Ascending aorta (tissue), 2 donors: ENCODE results near the gene GULP1. TPM values are rescaled to one million over a fixed set of nuclear protein-coding genes. Genes with fewer than 3 reads are reported as not detected.

Experiments
- DNase-seq, 2 donors: peaks; one replicate each; pipeline ENCODE4 v3.0.0-alpha.2; 2019; ENCODE audit warnings: low spot score in 2 of 2
- H3K27ac ChIP-seq, 2 donors: fragments of 200-600 bp; sonication (generic); one replicate each; pipeline ENCODE4 v1.5.1; 2016 to 2017; ENCODE audit warnings: mild to moderate bottlenecking in 1 of 2
- H3K27me3 ChIP-seq: fragments of 200-600 bp; sonication (generic); one replicate; pipeline ENCODE4 v1.5.1; 2017
- H3K36me3 ChIP-seq, 2 donors: fragments of 200-600 bp; sonication (generic); one replicate each; pipeline ENCODE4 v1.5.1; 2016
- H3K4me1 ChIP-seq, 2 donors: fragments of 200-600 bp; sonication (generic); one replicate each; pipeline ENCODE4 v1.5.1; 2016 to 2017; ENCODE audit warnings: mild to moderate bottlenecking in 1 of 2
- H3K4me3 ChIP-seq, 2 donors: fragments of 200-600 bp; sonication (generic); one replicate each; pipeline ENCODE4 v1.5.1; 2016 to 2017; ENCODE audit warnings: mild to moderate bottlenecking in 1 of 2
- H3K9me3 ChIP-seq, 2 donors: fragments of 200-600 bp; sonication (generic); one replicate each; pipeline ENCODE4 v1.5.1; 2016
- intact Hi-C: fragments of 100-400 bp; cut with DNase I; formaldehyde crosslinking; loops from one replicate; pipeline ENCODE4 v1.15.1; 2023
- total RNA-seq: library from RNA; depleted of rRNA; stranded (reverse); fragments of >200 nt; gene quantifications from one replicate; pipeline ENCODE4 v1.1.0, GENCODE V29; 2016
- TF ChIP-seq, protein P1 (sequence below), 3 experiments: fragments of 200-600 bp in 2 of 3; fragments of 450-650 bp in 1 of 3; sonication (generic) in 2 of 3; IDR thresholded peaks; one replicate each; pipeline ENCODE4 v1.5.1; 2016 to 2019; ENCODE audit warnings: antibody characterized with exemption in 3 of 3, mild to moderate bottlenecking in 1 of 3, moderate library complexity in 1 of 3

GULP1 gene
- total RNA-seq, 1 donor from 2014 or later = 67.8 TPM

DNA sequence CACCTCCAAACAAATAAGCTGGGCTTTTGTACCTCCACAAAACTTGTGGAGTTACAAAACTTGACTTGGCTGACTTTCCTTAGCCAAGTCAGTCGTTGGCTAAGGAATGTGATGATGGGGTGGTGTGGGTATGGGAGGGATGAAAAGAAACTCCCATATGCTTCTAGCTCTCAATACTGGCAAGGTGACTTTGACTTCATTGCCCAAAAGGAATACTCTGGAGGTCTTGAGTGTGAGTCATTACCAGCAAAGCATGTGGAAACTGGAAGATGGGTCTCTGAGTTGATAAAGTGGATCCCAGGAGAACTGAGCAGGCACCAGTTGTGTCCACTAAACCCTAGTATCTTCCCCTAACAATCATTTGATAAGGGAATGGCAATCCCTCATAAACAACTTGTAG lies 226.7 kb downstream of the GULP1 start:
- Histone ChIP-seq H3K27ac (peak overlapping the region; percentile 24 to 64), H3K36me3 (no peaks in the 10 kb centered on the region), H3K27me3 (no peaks in the 10 kb centered on the region), H3K4me1 (peaks cover 0 to 16% of the 10 kb centered on the region in 2 donors), H3K4me3 (peak overlapping the region in 1 of 2 donors; percentile 23), H3K9me3 (no peaks in the 10 kb centered on the region)
- intact Hi-C loops = loop anchor here (10.0 kb wide), 2 partner anchors 554 to 1024 kb away; no protein-coding TSS in a partner anchor
- no peak for DNase-seq
- TF ChIP-seq, protein P1, sequence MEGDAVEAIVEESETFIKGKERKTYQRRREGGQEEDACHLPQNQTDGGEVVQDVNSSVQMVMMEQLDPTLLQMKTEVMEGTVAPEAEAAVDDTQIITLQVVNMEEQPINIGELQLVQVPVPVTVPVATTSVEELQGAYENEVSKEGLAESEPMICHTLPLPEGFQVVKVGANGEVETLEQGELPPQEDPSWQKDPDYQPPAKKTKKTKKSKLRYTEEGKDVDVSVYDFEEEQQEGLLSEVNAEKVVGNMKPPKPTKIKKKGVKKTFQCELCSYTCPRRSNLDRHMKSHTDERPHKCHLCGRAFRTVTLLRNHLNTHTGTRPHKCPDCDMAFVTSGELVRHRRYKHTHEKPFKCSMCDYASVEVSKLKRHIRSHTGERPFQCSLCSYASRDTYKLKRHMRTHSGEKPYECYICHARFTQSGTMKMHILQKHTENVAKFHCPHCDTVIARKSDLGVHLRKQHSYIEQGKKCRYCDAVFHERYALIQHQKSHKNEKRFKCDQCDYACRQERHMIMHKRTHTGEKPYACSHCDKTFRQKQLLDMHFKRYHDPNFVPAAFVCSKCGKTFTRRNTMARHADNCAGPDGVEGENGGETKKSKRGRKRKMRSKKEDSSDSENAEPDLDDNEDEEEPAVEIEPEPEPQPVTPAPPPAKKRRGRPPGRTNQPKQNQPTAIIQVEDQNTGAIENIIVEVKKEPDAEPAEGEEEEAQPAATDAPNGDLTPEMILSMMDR (IDR thresholded peaks at IDR 0.05) = no peak

DNA sequence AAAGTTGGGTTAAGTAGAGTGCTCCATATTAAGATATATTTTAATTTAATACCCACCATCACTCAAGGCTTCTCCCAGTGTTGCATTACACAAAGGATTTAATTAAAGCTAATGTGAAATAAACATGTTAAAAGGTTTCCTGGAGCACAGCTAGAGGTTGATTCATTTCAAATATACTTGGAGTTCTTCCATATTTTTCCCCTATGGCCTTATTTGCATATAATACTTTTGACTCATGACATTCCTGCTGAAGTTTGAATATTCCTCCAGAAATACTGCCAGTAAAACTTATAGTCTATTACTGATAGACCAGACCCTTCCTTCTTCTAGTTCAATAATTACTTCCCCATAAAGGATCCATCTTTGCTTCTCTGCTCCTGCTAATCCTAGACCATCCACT lies 227.5 kb downstream of the GULP1 start:
- intact Hi-C loops = loop anchor here (10.0 kb wide), 2 partner anchors 554 to 1024 kb away; no protein-coding TSS in a partner anchor
- no peak overlapping the region for H3K4me3 ChIP-seq
- no peaks in the 10 kb centered on the region for H3K36me3 ChIP-seq
- no peak for DNase-seq
- no peaks in the 10 kb centered on the region for H3K27me3 ChIP-seq
- peaks cover 0 to 16% of the 10 kb centered on the region in 2 donors for H3K4me1 ChIP-seq
- H3K9me3 ChIP-seq = no peaks in the 10 kb centered on the region
- no peak overlapping the region for H3K27ac ChIP-seq
- TF ChIP-seq, protein P1 (IDR thresholded peaks at IDR 0.05) = no peak

DNA sequence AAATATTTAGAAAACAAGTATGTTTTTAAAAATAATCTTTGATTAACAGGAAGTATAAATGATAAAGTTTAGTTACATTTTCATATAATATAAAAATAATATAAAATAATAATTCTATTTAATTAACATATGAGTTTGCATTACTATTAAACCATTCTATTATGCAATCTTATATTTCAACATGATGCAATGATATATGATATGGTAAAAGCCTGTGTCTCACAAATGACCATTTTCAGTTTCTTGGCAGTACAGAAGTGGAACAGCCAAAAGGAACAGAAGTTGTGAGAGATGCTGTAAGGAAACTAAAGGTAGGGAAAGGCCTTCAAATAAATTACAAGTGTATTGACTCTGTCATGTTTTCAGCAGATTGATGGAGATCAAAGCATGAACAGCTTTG lies 230.8 kb downstream of the GULP1 start:
- intact Hi-C loops = loop anchor here (5.0 to 10.0 kb wide), 2 partner anchors 552 to 890 kb away; no protein-coding TSS in a partner anchor
- Histone ChIP-seq H3K4me1 (peaks cover 0 to 25% of the 10 kb centered on the region in 2 donors), H3K27ac (no peak overlapping the region), H3K4me3 (no peak overlapping the region), H3K9me3 (no peaks in the 10 kb centered on the region), H3K36me3 (no peaks in the 10 kb centered on the region), H3K27me3 (no peaks in the 10 kb centered on the region)
- DNase-seq = no peak
- TF ChIP-seq, protein P1 (IDR thresholded peaks at IDR 0.05) = no peak

DNA sequence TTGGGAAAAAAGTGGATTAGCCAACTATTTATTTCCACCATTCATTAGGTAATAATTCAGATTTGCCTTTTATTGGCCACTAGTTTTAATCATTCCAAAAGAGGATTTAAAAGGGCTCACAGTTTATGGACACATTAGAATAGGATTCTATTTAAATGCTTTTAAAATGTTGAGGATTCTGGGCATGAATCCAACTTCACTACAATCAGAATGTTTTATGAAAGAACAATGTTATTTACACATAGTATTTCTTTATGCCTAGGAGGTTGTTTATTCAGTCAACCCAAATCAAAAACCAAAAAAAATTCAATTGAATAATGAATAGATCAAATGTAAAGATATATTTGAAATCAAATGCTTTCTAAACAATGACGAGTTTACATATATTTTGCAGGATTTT lies 232.2 kb downstream of the GULP1 start:
- peaks cover 0 to 13% of the 10 kb centered on the region in 2 donors for H3K4me1 ChIP-seq
- H3K36me3 ChIP-seq = no peaks in the 10 kb centered on the region
- no peak overlapping the region for H3K27ac ChIP-seq
- H3K27me3 ChIP-seq = no peaks in the 10 kb centered on the region
- no peak overlapping the region for H3K4me3 ChIP-seq
- no peaks in the 10 kb centered on the region for H3K9me3 ChIP-seq
- TF ChIP-seq, protein P1 (IDR thresholded peaks at IDR 0.05) = no peak
- intact Hi-C loops = loop anchor here (2.0 to 10.0 kb wide), 3 partner anchors 461 to 888 kb away; no protein-coding TSS in a partner anchor
- DNase-seq = no peak

DNA sequence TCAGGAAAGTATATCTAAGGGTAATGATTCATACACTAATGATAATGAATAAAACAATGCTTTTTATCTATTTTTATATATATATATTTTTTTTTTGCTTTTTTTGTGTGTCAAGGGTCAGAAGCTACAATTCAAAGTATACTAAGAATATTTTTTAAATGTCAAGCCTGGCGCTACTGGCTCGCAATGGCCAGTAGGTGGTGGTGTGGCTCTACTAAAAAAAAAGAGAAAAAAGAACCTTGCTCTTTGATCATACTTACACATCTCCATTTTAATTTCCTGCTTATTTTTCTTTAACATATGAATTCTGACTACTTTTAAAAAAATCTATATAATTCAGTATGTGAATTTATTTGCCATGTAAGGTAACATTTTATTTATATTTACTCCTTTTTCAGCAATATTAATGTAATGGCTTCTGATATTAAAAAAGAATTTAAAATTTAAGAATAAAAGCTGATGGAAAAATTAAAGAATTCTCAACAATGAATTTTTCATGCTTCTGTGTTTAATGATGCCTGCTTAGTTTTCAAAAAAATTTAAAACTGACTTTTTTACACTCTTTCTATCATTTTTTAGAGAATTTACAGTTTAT lies 232.9 kb downstream of the GULP1 start:
- TF ChIP-seq, protein P1 (IDR thresholded peaks at IDR 0.05) = peak; percentile 46 to 83 (median 76)
- peaks cover 0 to 13% of the 10 kb centered on the region in 2 donors for H3K4me1 ChIP-seq
- DNase-seq = no peak
- H3K36me3 ChIP-seq = no peaks in the 10 kb centered on the region
- no peaks in the 10 kb centered on the region for H3K27me3 ChIP-seq
- intact Hi-C loops = loop anchor here (2.0 to 10.0 kb wide), 4 partner anchors 460 to 888 kb away; no protein-coding TSS in a partner anchor
- no peak overlapping the region for H3K4me3 ChIP-seq
- H3K9me3 ChIP-seq = no peaks in the 10 kb centered on the region
- peak overlapping the region in 1 of 2 donors; percentile 4 for H3K27ac ChIP-seq
